ENCODE data around the gene HACD3. TPM values are rescaled to one million over a fixed set of nuclear protein-coding genes. Genes with fewer than 3 reads are reported as not detected.

The HACD3 gene
- total and polyA plus RNA-seq, 2 of the 13 experiments (the other 11 are each of a cell fraction or from before 2014, with no cell fraction given), result 73.6 to 161 TPM

- no peak for TF ChIP-seq THAP8 (CRISPR knock-in tag; IDR thresholded peaks at IDR 0.05; ENCODE audit: borderline replicate concordance)
- no peak for TF ChIP-seq REXO4 (CRISPR knock-in tag; IDR thresholded peaks at IDR 0.05; ENCODE audit: borderline replicate concordance)
- no peak for TF ChIP-seq AFF4 (CRISPR knock-in tag; IDR thresholded peaks at IDR 0.05)
- no peak for TF ChIP-seq SIX1 (CRISPR knock-in tag; IDR thresholded peaks at IDR 0.05; ENCODE audit: borderline replicate concordance)
- TF ChIP-seq AGO2 (optimal IDR thresholded peaks at IDR 0.05; ENCODE audit: low read depth, low read length), result no peak
- TF ChIP-seq KLF15 (CRISPR knock-in tag; IDR thresholded peaks at IDR 0.05; ENCODE audit: borderline replicate concordance), result no peak
- TF ChIP-seq ZSCAN20 (CRISPR knock-in tag; IDR thresholded peaks at IDR 0.05; ENCODE audit: borderline replicate concordance), result no peak
- TF ChIP-seq ZFP41 (CRISPR knock-in tag; IDR thresholded peaks at IDR 0.05; ENCODE audit: borderline replicate concordance), result no peak
- no peak for TF ChIP-seq RFX5 (IDR thresholded peaks at IDR 0.05; ENCODE audit: low read depth, low read length)
- TF ChIP-seq, protein P1, sequence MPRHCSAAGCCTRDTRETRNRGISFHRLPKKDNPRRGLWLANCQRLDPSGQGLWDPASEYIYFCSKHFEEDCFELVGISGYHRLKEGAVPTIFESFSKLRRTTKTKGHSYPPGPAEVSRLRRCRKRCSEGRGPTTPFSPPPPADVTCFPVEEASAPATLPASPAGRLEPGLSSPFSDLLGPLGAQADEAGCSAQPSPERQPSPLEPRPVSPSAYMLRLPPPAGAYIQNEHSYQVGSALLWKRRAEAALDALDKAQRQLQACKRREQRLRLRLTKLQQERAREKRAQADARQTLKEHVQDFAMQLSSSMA (CRISPR knock-in tag; IDR thresholded peaks at IDR 0.05), result no peak
- no peak for TF ChIP-seq GABPA (IDR thresholded peaks at IDR 0.05; ENCODE audit: low read depth, low read length)
- TF ChIP-seq GABPA (CRISPR knock-in tag; IDR thresholded peaks at IDR 0.05; ENCODE audit: low read depth), result 0 out of 2 replicates have a peak, but pooled peaks have one; percentile 17
- no peak for TF ChIP-seq ARHGAP35 (CRISPR knock-in tag; IDR thresholded peaks at IDR 0.05; ENCODE audit: borderline replicate concordance)
- no peak for TF ChIP-seq FOXC1 (CRISPR knock-in tag; IDR thresholded peaks at IDR 0.05; ENCODE audit: borderline replicate concordance)
- peak; percentile 81 for TF ChIP-seq STAG1 (CRISPR knock-in tag; IDR thresholded peaks at IDR 0.05)
- no peak for TF ChIP-seq ARNTL (CRISPR knock-in tag; IDR thresholded peaks at IDR 0.05)
- no peak for TF ChIP-seq EEA1 (CRISPR knock-in tag; IDR thresholded peaks at IDR 0.05; ENCODE audit: borderline replicate concordance)
- TF ChIP-seq ZNF703 (CRISPR knock-in tag; IDR thresholded peaks at IDR 0.05; ENCODE audit: borderline replicate concordance), result no peak
- TF ChIP-seq ZFYVE20 (CRISPR knock-in tag; IDR thresholded peaks at IDR 0.05; ENCODE audit: borderline replicate concordance, low read depth), result no peak
- no peak for TF ChIP-seq PAF1 (CRISPR knock-in tag; IDR thresholded peaks at IDR 0.05)
- TF ChIP-seq, protein P2, sequence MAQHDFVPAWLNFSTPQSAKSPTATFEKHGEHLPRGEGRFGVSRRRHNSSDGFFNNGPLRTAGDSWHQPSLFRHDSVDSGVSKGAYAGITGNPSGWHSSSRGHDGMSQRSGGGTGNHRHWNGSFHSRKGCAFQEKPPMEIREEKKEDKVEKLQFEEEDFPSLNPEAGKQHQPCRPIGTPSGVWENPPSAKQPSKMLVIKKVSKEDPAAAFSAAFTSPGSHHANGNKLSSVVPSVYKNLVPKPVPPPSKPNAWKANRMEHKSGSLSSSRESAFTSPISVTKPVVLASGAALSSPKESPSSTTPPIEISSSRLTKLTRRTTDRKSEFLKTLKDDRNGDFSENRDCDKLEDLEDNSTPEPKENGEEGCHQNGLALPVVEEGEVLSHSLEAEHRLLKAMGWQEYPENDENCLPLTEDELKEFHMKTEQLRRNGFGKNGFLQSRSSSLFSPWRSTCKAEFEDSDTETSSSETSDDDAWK (CRISPR knock-in tag; IDR thresholded peaks at IDR 0.05), result no peak
- no peak for TF ChIP-seq PCBP2 (optimal IDR thresholded peaks at IDR 0.05; ENCODE audit: low read depth, low read length, poor library complexity, severe bottlenecking)
- TF ChIP-seq RBAK (CRISPR knock-in tag; IDR thresholded peaks at IDR 0.05), result no peak
- no peak for TF ChIP-seq HNF4A (CRISPR knock-in tag; IDR thresholded peaks at IDR 0.05)
- TF ChIP-seq RAD51 (IDR thresholded peaks at IDR 0.05; ENCODE audit: borderline replicate concordance), result no peak
Observed at GRCh38 chr15:65595960-65596359, 65.7 kb downstream of the HACD3 start (continued).

All from HepG2 (cell line).